Panc1 (cell line): ENCODE results near the gene FBXL19. TPM values are rescaled to one million over a fixed set of nuclear protein-coding genes. Genes with fewer than 3 reads are reported as not detected.
A peak's percentile ranks its signal among the peaks of the same experiment; 100 is the strongest.

ENCODE experiments used
- ATAC-seq: fragments of 200-7000 bp; cut with Tn5 transposase; 2 replicates; pipeline ENCODE4 v1.9.1; 2020; ENCODE audit warnings: mild to moderate bottlenecking, moderate library complexity
- BruUV-seq: library from RNA; stranded (reverse); fragments of 400-500 nt; replicated peaks from 2 replicates; lab custom pipeline; 2021; lab: Mats Ljungman, UMichigan
- CTCF ChIA-PET: fragments of 300-600 bp; sonication (Branson Sonifier 250); formaldehyde crosslinking; loops from one replicate; lab custom pipeline; 2022; ENCODE audit warnings: antibody characterized with exemption; lab: Charles Lee
- POLR2A ChIA-PET: fragments of 300-600 bp; sonication (Branson Sonifier 250); formaldehyde crosslinking; loops from one replicate; lab custom pipeline; 2022; ENCODE audit warnings: antibody characterized with exemption; lab: Charles Lee
- DNase-seq: peaks from one replicate; pipeline ENCODE4 v3.0.0-alpha.2; 2010; ENCODE audit warnings: low read depth, low spot score
- H3K27ac ChIP-seq: 2 replicates; pipeline ENCODE4 v1.5.1; 2011; ENCODE audit warnings: mild to moderate bottlenecking, low read length, inconsistent platforms
- H3K27me3 ChIP-seq: fragments of 200-500 bp; sonication (Bioruptor generic); 2 replicates; pipeline ENCODE4 v1.6.0; 2014; ENCODE audit warnings: low read length, inconsistent platforms; ENCODE audit not compliant: control insufficient read depth, insufficient read depth
- H3K36me3 ChIP-seq: fragments of 200-500 bp; sonication (Bioruptor generic); 2 replicates; pipeline ENCODE4 v1.5.1; 2014; ENCODE audit warnings: inconsistent platforms, mild to moderate bottlenecking, low read length, moderate library complexity; ENCODE audit not compliant: control insufficient read depth, insufficient read depth
- H3K4me1 ChIP-seq: 2 replicates; pipeline ENCODE4 v1.5.1; 2011; ENCODE audit warnings: inconsistent platforms, mild to moderate bottlenecking, low read length, moderate library complexity; ENCODE audit not compliant: control insufficient read depth, insufficient read depth
- H3K4me3 ChIP-seq, 2 experiments: 2 replicates each; pipeline ENCODE4 v1.5.1; 2011 to 2012; ENCODE audit warnings: low read depth in 2 of 2, low read length in 2 of 2, mild to moderate bottlenecking in 2 of 2, inconsistent platforms in 1 of 2, moderate library complexity in 1 of 2
- H3K9me3 ChIP-seq: fragments of 200-500 bp; sonication (Bioruptor generic); 2 replicates; pipeline ENCODE4 v1.5.1; 2014; ENCODE audit warnings: low read depth, mild to moderate bottlenecking, inconsistent platforms, low read length, moderate library complexity; ENCODE audit not compliant: control insufficient read depth, insufficient read depth
- CTCF ChIP-seq: fragments of 450-650 bp; IDR thresholded peaks from 2 replicates; pipeline ENCODE4 v1.5.1; 2017; ENCODE audit warnings: mild to moderate bottlenecking
- POLR2AphosphoS5 ChIP-seq: IDR thresholded peaks from 2 replicates; pipeline ENCODE4 v1.6.1; 2012; ENCODE audit warnings: mild to moderate bottlenecking, low read depth, low read length, moderate library complexity
- REST ChIP-seq, 2 experiments: IDR thresholded peaks; 2 replicates each; pipeline ENCODE4 v1.6.1; 2011 to 2012; ENCODE audit warnings: low read depth in 2 of 2, control low read depth in 1 of 2, low read length in 1 of 2, mild to moderate bottlenecking in 1 of 2, moderate library complexity in 1 of 2; ENCODE audit not compliant: insufficient read depth in 1 of 2
- SIN3A ChIP-seq: IDR thresholded peaks from 2 replicates; pipeline ENCODE4 v1.6.1; 2012; ENCODE audit warnings: low read depth, mild to moderate bottlenecking, low read length, moderate library complexity, borderline replicate concordance; ENCODE audit not compliant: insufficient read depth
- TCF7L2 ChIP-seq: IDR thresholded peaks from 2 replicates; pipeline ENCODE4 v1.6.1; 2011; ENCODE audit warnings: mild to moderate bottlenecking, low read depth, low read length, inconsistent platforms
- in situ Hi-C: cut with HindIII; loops from 2 replicates; pipeline ENCODE4 v1.10.0; 2016; ENCODE audit warnings: low sequenced_read_pairs, low pct_unique_long_range_greater_than_20kb
- intact Hi-C: fragments of 100-400 bp; cut with micrococcal nuclease; formaldehyde crosslinking; loops from one replicate; pipeline ENCODE4 v1.10.0; 2022; ENCODE audit not compliant: unreplicated experiment
- total RNA-seq: library from RNA; stranded (reverse); gene quantifications from one replicate; pipeline ENCODE4 v1.2.1, GENCODE V29; 2021; ENCODE audit not compliant: unreplicated experiment

Gene FBXL19
- total RNA-seq, 1 experiment from 2014 or later, result 52.3 TPM

DNA sequence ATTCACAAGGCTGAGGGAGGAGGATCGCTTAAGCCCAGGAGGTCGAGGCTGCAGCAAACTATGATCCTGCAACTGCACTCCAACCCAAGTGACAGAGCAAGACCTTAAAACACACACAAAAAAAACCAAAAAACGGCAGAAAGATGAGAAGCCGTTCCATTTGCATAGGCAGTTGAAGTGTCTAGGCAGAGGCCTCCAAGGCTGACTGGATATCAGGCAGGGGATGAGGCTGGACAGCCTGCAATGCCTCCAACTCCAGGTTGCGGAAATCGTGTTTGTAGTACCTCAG lies 2.0 kb upstream of the FBXL19 start:
- Histone ChIP-seq H3K36me3 (no peaks in the 10 kb centered on the region), H3K9me3 (no peaks in the 10 kb centered on the region), H3K27ac (peak overlapping the region; percentile 88), H3K27me3 (no peaks in the 10 kb centered on the region), H3K4me3 (peak overlapping the region; percentile 82 to 91), H3K4me1 (peaks cover 9% of the 10 kb centered on the region)
- no peak for ATAC-seq
- BruUV-seq, result no TSS peak
- TF ChIP-seq CTCF (no peak), SIN3A (no peak), TCF7L2 (no peak), REST (IDR thresholded peaks at IDR 0.05; ENCODE audit: insufficient read depth in 1 of 2, low read depth in 2 of 2, low read length in 1 of 2) (no peak), POLR2AphosphoS5 (no peak; the same call in 1 of the 2 replicates)
- DNase-seq, result no peak
- intact Hi-C loops (no loop called here), in situ Hi-C loops (no loop called here)
- CTCF ChIA-PET, result no interaction called here
- POLR2A ChIA-PET, result no interaction called here

DNA sequence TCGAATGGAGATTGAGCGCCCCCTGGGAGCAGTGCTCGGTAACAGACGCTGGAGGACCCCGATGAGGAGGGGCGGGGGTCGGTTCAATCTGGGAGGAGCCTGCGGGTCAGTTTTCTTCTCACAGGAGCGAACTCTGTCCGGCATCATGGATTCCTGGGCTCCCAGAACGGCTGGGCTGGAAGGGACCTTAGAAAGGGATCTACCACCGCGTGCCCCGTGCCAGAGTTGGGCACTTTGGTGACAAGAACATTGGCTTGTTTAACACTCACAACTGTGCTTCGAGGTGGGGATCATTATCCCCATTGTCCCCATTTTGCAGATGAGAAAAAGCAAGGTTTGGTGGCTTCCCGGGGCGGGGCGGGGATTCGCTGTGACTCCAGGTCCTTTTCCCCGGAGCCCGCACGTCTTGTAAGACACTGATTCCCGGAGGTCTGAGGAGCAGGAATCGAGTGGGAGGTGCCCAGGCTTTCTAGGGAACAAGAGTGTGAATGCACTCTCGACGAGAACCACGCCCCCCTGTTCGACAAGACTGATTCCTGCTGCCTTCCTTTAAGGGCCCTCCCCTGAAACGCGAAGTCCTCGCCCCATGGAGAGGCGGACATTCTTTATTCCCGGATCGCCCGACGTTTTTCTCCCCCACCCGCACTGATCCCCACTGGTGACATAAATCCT lies 1.5 kb upstream of the FBXL19 start:
- intact Hi-C loops (no loop called here), in situ Hi-C loops (no loop called here)
- CTCF ChIA-PET, result no interaction called here
- 0 out of 2 replicates have a peak, but pooled peaks have one; percentile 48 for TF ChIP-seq SIN3A
- TF ChIP-seq TCF7L2, result no peak
- TF ChIP-seq REST (IDR thresholded peaks at IDR 0.05; ENCODE audit: insufficient read depth in 1 of 2, low read depth in 2 of 2, low read length in 1 of 2), result no peak
- peak; percentile 91; the same call in 1 of the 2 replicates for TF ChIP-seq CTCF
- no peak; the same call in 1 of the 2 replicates for TF ChIP-seq POLR2AphosphoS5
- Histone ChIP-seq H3K27me3 (no peaks in the 10 kb centered on the region), H3K27ac (peak overlapping the region; percentile 88), H3K4me3 (peak overlapping the region; percentile 82 to 91), H3K36me3 (no peaks in the 10 kb centered on the region), H3K4me1 (peaks cover 9% of the 10 kb centered on the region), H3K9me3 (no peaks in the 10 kb centered on the region)
- no peak for DNase-seq
- ATAC-seq, result peak; percentile 47
- no TSS peak for BruUV-seq
- POLR2A ChIA-PET, result no interaction called here
